HepG2 (cell line): ENCODE data around the gene ANKRD40CL. TPM values are rescaled to one million over a fixed set of nuclear protein-coding genes. Genes with fewer than 3 reads are reported as not detected.

Experiments
- ASH2L ChIP-seq: fragments of 300-600, 200-600 bp; sonication (generic); IDR thresholded peaks from 2 replicates; pipeline ENCODE4 v1.7.0; 2017; ENCODE audit warnings: low read depth, mild to moderate bottlenecking, moderate library complexity, mixed read lengths, low read length; ENCODE audit not compliant: insufficient read length
- CCDC6 ChIP-seq: sonication (generic); formaldehyde crosslinking; IDR thresholded peaks from 2 replicates; pipeline ENCODE4 v1.8.1; 2022; ENCODE audit warnings: mild to moderate bottlenecking, missing genetic modification reagents, moderate library complexity
- EHMT2 ChIP-seq: fragments of 200-600 bp; sonication (generic); IDR thresholded peaks from 2 replicates; pipeline ENCODE4 v1.7.0; 2017; ENCODE audit warnings: antibody characterized with exemption, low read depth, low read length, borderline replicate concordance
- EP300 ChIP-seq, 3 experiments: sonication (generic) in 1 of 3; formaldehyde crosslinking in 1 of 3; IDR thresholded peaks; 2 replicates each; pipeline versions ENCODE4 v1.5.1 to v1.6.1; 2011 to 2020; ENCODE audit warnings: low read depth in 2 of 3, low read length in 2 of 3, borderline replicate concordance in 1 of 3, improper control_type of control experiment in 1 of 3, mild to moderate bottlenecking in 1 of 3, missing genetic modification reagents in 1 of 3, moderate library complexity in 1 of 3
- GTF2F1 ChIP-seq: fragments of 150-350 bp; IDR thresholded peaks from 2 replicates; pipeline ENCODE4 v1.6.1; 2014; ENCODE audit warnings: low read length
- KLF11 ChIP-seq: IDR thresholded peaks from 2 replicates; pipeline ENCODE4 v1.6.1; 2016; ENCODE audit warnings: missing compliant biosample characterization
- MAZ ChIP-seq, 2 experiments: sonication (generic) in 1 of 2; formaldehyde crosslinking in 1 of 2; IDR thresholded peaks; 2 replicates each; pipeline versions ENCODE4 v1.5.0 to v1.6.1; 2012 to 2020; ENCODE audit warnings: low read depth in 2 of 2, mild to moderate bottlenecking in 2 of 2, borderline replicate concordance in 1 of 2, improper control_type of control experiment in 1 of 2, low read length in 1 of 2, missing genetic modification reagents in 1 of 2, moderate library complexity in 1 of 2
- MIXL1 ChIP-seq: IDR thresholded peaks from 2 replicates; pipeline ENCODE4 v1.6.1; 2016
- RFX5 ChIP-seq: IDR thresholded peaks from 2 replicates; pipeline ENCODE4 v1.6.1; 2011; ENCODE audit warnings: low read depth, low read length, improper control_type of control experiment
- RFXAP ChIP-seq: sonication (generic); formaldehyde crosslinking; IDR thresholded peaks from 2 replicates; pipeline ENCODE4 v1.4.0; 2020; ENCODE audit warnings: missing genetic modification reagents, borderline replicate concordance
- ZFP41 ChIP-seq: sonication (generic); formaldehyde crosslinking; IDR thresholded peaks from 2 replicates; pipeline ENCODE4 v1.4.0; 2020; ENCODE audit warnings: mild to moderate bottlenecking, missing genetic modification reagents, borderline replicate concordance
- ZNF335 ChIP-seq: sonication (generic); formaldehyde crosslinking; IDR thresholded peaks from 2 replicates; pipeline ENCODE4 v1.4.0; 2020; ENCODE audit warnings: missing genetic modification reagents
- ZNF687 ChIP-seq: sonication (generic); formaldehyde crosslinking; IDR thresholded peaks from 2 replicates; pipeline ENCODE4 v1.5.1; 2020; ENCODE audit warnings: mild to moderate bottlenecking, missing genetic modification reagents, moderate library complexity
- ZNF710 ChIP-seq: sonication (generic); formaldehyde crosslinking; IDR thresholded peaks from 2 replicates; pipeline ENCODE4 v1.5.0; 2020; ENCODE audit warnings: mild to moderate bottlenecking, missing genetic modification reagents, borderline replicate concordance
- ZNF768 ChIP-seq: sonication (generic); formaldehyde crosslinking; IDR thresholded peaks from 2 replicates; pipeline ENCODE4 v1.4.0; 2020; ENCODE audit warnings: missing genetic modification reagents
- polyA plus RNA-seq, 8 experiments: library from polyadenylated mRNA; depleted of rRNA in 3 of 8; stranded (reverse) in 7 of 8; unstranded in 1 of 8; fragments of >200 nt; fragmentation: Illumina TruSeq in 4 of 8; extraction: Trizol in 4 of 8; gene quantifications; 2 replicates each; pipeline versions ENCODE4 v1.2.1 to v1.2.3, GENCODE V29; 2011 to 2016; ENCODE audit warnings: low read depth in 4 of 8, missing spikeins in 1 of 8, mixed read lengths in 1 of 8; ENCODE audit not compliant: insufficient read depth in 1 of 8
- total RNA-seq, 5 experiments: library from RNA; depleted of rRNA; stranded (reverse); fragments of >200 nt; fragmentation: Illumina TruSeq; extraction: Trizol; gene quantifications; 2 replicates each; pipeline ENCODE4 v1.2.3, GENCODE V29; 2016; ENCODE audit warnings: low read depth in 1 of 5
- TF ChIP-seq, protein P1 (sequence below): sonication (generic); formaldehyde crosslinking; IDR thresholded peaks from 2 replicates; pipeline ENCODE4 v1.5.0; 2020; ENCODE audit warnings: mild to moderate bottlenecking, missing genetic modification reagents
- TF ChIP-seq, protein P2 (sequence below), 2 experiments: sonication (generic) in 1 of 2; formaldehyde crosslinking in 1 of 2; IDR thresholded peaks; 2 replicates each; pipeline versions ENCODE4 v1.4.0 to v1.6.1; 2018 to 2020; ENCODE audit warnings: missing genetic modification reagents in 2 of 2, borderline replicate concordance in 1 of 2, low read depth in 1 of 2, mild to moderate bottlenecking in 1 of 2, missing biosample characterization in 1 of 2

The ANKRD40CL gene
- total and polyA plus RNA-seq, 2 of the 13 experiments (the other 11 are each of a cell fraction or from before 2014, with no cell fraction given) = 0.03 to 0.11 TPM

DNA sequence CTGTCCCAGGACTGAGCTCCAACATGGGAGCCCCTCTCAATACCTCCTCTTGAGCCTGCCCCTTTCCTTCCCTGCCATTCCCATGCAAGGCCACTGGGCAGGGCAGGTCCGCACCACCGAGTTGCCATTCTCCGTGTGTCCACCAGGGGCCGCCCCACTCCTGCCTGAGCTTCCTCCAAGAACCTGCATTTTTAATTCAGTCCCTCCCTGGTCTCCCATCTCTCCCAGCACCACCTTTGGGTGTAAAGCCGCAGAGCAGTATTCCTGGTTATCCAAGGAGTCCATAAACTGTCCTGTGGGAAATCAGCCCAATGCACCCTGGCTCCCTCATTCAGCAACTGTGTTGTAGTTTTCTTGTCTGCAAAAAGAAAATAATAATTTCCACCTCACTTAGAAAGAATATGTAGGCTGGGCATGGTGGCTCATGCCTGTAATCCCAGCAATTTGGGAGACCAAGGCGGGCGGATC is 15.9 kb upstream of the ANKRD40CL start (continued):
- TF ChIP-seq ZNF687 (CRISPR knock-in tag) (peak; percentile 72), ZNF335 (CRISPR knock-in tag) (no peak), ASH2L (peak; percentile 33), EP300 (IDR thresholded peaks at IDR 0.05; ENCODE audit: low read depth in 2 of 2, low read length in 2 of 2) (peak; percentile 16 to 45; a peak in 1 of 4 replicates), EP300 (CRISPR knock-in tag; IDR thresholded peaks at IDR 0.05; ENCODE audit: borderline replicate concordance) (no peak), EHMT2 (no peak), RFX5 (peak; percentile 44; the same call in 1 of the 2 replicates), MIXL1 (CRISPR knock-in tag) (peak; percentile 80), ZNF768 (0 out of 2 replicates have a peak, but pooled peaks have one; percentile 21), GTF2F1 (no peak), CCDC6 (no peak), MAZ (IDR thresholded peaks at IDR 0.05; ENCODE audit: borderline replicate concordance, low read depth, low read length) (0 out of 2 replicates have a peak, but pooled peaks have one; percentile 49), MAZ (CRISPR knock-in tag; IDR thresholded peaks at IDR 0.05; ENCODE audit: low read depth) (peak; percentile 47; the same call in 1 of the 2 replicates), ZNF710 (CRISPR knock-in tag) (peak; percentile 37; the same call in 1 of the 2 replicates), ZFP41 (CRISPR knock-in tag) (0 out of 2 replicates have a peak, but pooled peaks have one; percentile 29), RFXAP (CRISPR knock-in tag) (peak; percentile 71; the same call in 1 of the 2 replicates), KLF11 (CRISPR knock-in tag) (0 out of 2 replicates have a peak, but pooled peaks have one; percentile 62)
- TF ChIP-seq, protein P1, sequence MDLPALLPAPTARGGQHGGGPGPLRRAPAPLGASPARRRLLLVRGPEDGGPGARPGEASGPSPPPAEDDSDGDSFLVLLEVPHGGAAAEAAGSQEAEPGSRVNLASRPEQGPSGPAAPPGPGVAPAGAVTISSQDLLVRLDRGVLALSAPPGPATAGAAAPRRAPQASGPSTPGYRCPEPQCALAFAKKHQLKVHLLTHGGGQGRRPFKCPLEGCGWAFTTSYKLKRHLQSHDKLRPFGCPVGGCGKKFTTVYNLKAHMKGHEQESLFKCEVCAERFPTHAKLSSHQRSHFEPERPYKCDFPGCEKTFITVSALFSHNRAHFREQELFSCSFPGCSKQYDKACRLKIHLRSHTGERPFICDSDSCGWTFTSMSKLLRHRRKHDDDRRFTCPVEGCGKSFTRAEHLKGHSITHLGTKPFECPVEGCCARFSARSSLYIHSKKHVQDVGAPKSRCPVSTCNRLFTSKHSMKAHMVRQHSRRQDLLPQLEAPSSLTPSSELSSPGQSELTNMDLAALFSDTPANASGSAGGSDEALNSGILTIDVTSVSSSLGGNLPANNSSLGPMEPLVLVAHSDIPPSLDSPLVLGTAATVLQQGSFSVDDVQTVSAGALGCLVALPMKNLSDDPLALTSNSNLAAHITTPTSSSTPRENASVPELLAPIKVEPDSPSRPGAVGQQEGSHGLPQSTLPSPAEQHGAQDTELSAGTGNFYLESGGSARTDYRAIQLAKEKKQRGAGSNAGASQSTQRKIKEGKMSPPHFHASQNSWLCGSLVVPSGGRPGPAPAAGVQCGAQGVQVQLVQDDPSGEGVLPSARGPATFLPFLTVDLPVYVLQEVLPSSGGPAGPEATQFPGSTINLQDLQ (CRISPR knock-in tag) = no peak
- TF ChIP-seq, protein P2, sequence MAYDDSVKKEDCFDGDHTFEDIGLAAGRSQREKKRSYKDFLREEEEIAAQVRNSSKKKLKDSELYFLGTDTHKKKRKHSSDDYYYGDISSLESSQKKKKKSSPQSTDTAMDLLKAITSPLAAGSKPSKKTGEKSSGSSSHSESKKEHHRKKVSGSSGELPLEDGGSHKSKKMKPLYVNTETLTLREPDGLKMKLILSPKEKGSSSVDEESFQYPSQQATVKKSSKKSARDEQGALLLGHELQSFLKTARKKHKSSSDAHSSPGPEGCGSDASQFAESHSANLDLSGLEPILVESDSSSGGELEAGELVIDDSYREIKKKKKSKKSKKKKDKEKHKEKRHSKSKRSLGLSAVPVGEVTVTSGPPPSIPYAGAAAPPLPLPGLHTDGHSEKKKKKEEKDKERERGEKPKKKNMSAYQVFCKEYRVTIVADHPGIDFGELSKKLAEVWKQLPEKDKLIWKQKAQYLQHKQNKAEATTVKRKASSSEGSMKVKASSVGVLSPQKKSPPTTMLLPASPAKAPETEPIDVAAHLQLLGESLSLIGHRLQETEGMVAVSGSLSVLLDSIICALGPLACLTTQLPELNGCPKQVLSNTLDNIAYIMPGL (CRISPR knock-in tag; IDR thresholded peaks at IDR 0.05; ENCODE audit: borderline replicate concordance in 1 of 2, low read depth in 1 of 2) = peak in 1 of 2 experiments; percentile 89; a peak in 2 of 4 replicates
